HEK293T (cell line): ENCODE results near the gene SLC9A9.

Experiments used
- ARNT ChIP-seq: fragments of 450-650 bp; IDR thresholded peaks from 2 replicates; pipeline ENCODE4 v1.6.1; 2017; ENCODE audit warnings: mild to moderate bottlenecking
- FOXA1 ChIP-seq: fragments of 450-650 bp; IDR thresholded peaks from 2 replicates; pipeline ENCODE4 v1.6.1; 2016; ENCODE audit warnings: mild to moderate bottlenecking
- FOXK2 ChIP-seq: fragments of 450-650 bp; IDR thresholded peaks from 2 replicates; pipeline ENCODE4 v1.6.1; 2016; ENCODE audit warnings: mild to moderate bottlenecking
- FOXM1 ChIP-seq: fragments of 450-650 bp; IDR thresholded peaks from 2 replicates; pipeline ENCODE4 v1.6.1; 2017; ENCODE audit warnings: mild to moderate bottlenecking, borderline replicate concordance
- NFRKB ChIP-seq: fragments of 450-650 bp; IDR thresholded peaks from 2 replicates; pipeline ENCODE4 v1.6.1; 2016; ENCODE audit warnings: mild to moderate bottlenecking, moderate library complexity
- PKNOX1 ChIP-seq: fragments of 450-650 bp; IDR thresholded peaks from 2 replicates; pipeline ENCODE4 v1.6.1; 2016
- SP1 ChIP-seq: fragments of 450-650 bp; IDR thresholded peaks from 2 replicates; pipeline ENCODE4 v1.6.1; 2017
- ZNF384 ChIP-seq: fragments of 450-650 bp; IDR thresholded peaks from 2 replicates; pipeline ENCODE4 v1.6.1; 2016

DNA sequence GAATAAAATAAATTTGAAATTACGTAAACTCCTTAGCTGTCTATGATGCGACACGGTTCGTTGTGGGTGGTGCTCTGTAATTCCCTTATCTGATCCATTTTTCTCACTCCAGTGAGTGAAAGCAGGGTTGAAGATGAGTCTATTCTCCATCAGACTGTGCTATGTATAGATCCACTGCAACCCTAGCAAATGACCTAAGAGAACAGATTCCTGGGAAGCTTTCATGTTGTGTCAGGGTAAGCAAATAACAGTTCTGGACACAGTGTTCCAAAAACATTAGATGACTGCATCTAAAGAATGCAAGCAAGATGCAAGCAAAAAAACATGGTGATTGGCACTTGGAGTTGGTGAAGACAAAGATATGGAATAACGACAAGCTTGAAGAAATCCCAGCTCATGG is 239.3 kb downstream of the SLC9A9 start:
- no peak for TF ChIP-seq SP1
- no peak for TF ChIP-seq FOXK2
- no peak for TF ChIP-seq NFRKB
- no peak for TF ChIP-seq PKNOX1
- no peak for TF ChIP-seq ZNF384
- TF ChIP-seq FOXA1: no peak
- no peak for TF ChIP-seq ARNT
- TF ChIP-seq FOXM1: no peak
